DOHH2 (cell line): ENCODE measurements around the gene SGPL1.

ENCODE experiments used
- EZH2phosphoT487 ChIP-seq: fragments of 200-600 bp; sonication (generic); IDR thresholded peaks from 2 replicates; pipeline ENCODE4 v1.6.1; 2017; ENCODE audit warnings: borderline replicate concordance, mild to moderate bottlenecking, antibody characterized with exemption, low read length, moderate library complexity, mixed read lengths
- TF ChIP-seq, protein P1 (sequence below): fragments of 200-600 bp; sonication (generic); IDR thresholded peaks from one replicate; pipeline ENCODE4 v1.5.1; 2014; ENCODE audit warnings: antibody characterized with exemption, mild to moderate bottlenecking, low read depth, low read length; ENCODE audit not compliant: poor library complexity, severe bottlenecking

GRCh38 chr10:70887804-70888800 is 72.4 kb downstream of the SGPL1 start, which contains the start of gene PCBD1:
- TF ChIP-seq, protein P1, sequence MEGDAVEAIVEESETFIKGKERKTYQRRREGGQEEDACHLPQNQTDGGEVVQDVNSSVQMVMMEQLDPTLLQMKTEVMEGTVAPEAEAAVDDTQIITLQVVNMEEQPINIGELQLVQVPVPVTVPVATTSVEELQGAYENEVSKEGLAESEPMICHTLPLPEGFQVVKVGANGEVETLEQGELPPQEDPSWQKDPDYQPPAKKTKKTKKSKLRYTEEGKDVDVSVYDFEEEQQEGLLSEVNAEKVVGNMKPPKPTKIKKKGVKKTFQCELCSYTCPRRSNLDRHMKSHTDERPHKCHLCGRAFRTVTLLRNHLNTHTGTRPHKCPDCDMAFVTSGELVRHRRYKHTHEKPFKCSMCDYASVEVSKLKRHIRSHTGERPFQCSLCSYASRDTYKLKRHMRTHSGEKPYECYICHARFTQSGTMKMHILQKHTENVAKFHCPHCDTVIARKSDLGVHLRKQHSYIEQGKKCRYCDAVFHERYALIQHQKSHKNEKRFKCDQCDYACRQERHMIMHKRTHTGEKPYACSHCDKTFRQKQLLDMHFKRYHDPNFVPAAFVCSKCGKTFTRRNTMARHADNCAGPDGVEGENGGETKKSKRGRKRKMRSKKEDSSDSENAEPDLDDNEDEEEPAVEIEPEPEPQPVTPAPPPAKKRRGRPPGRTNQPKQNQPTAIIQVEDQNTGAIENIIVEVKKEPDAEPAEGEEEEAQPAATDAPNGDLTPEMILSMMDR, result no peak
- TF ChIP-seq EZH2phosphoT487, result no peak
